Measurements from ENCODE around the gene CSGALNACT2.

DNA sequence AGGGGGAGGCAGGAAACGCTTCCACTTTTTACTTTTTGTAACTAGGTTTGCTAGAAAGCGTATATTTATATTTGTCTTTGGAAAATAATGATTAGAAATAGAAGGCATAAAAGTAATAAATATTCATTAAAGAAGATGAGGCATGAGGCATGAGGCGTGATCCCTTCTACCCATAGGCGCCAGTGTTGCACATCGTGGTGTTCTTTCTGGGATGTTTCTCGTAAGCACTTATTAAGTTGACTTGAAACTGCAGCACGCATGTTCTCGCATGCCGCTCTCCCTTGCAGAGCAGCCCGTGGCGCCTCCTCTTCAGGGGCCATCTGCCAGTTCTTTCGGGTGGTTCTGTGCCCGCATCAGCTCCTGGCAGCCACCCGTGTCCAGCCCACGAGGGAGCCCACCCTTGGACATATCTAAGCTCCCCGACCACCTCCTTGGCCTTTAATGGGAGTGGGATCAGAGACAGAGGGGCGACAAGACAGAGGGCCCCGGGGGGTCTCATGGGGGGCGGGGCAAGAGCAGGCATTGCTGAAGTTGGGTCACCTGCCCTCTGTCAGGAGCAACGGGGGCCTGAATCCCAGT is 28.5 kb upstream of the CSGALNACT2 start:
- TF ChIP-seq, protein P1, sequence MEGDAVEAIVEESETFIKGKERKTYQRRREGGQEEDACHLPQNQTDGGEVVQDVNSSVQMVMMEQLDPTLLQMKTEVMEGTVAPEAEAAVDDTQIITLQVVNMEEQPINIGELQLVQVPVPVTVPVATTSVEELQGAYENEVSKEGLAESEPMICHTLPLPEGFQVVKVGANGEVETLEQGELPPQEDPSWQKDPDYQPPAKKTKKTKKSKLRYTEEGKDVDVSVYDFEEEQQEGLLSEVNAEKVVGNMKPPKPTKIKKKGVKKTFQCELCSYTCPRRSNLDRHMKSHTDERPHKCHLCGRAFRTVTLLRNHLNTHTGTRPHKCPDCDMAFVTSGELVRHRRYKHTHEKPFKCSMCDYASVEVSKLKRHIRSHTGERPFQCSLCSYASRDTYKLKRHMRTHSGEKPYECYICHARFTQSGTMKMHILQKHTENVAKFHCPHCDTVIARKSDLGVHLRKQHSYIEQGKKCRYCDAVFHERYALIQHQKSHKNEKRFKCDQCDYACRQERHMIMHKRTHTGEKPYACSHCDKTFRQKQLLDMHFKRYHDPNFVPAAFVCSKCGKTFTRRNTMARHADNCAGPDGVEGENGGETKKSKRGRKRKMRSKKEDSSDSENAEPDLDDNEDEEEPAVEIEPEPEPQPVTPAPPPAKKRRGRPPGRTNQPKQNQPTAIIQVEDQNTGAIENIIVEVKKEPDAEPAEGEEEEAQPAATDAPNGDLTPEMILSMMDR (IDR thresholded peaks at IDR 0.05): no peak
- TF ChIP-seq POLR2A (IDR thresholded peaks at IDR 0.05): no peak

All from thyroid gland (tissue), 4 donors.